DND-41 (cell line): ENCODE measurements around the gene BRIP1.

ENCODE experiments used
- CTCF ChIP-seq: IDR thresholded peaks from 2 replicates; pipeline ENCODE4 v1.5.1; 2012; ENCODE audit warnings: borderline replicate concordance, low read length, moderate library complexity, mild to moderate bottlenecking; ENCODE audit not compliant: poor library complexity, severe bottlenecking; ENCODE audit errors: extremely low read depth
- EZH2 ChIP-seq: IDR thresholded peaks from 3 replicates; pipeline ENCODE4 v1.6.1; 2012; ENCODE audit warnings: borderline replicate concordance, low read depth, mild to moderate bottlenecking, moderate library complexity, low read length, inconsistent platforms; ENCODE audit not compliant: severe bottlenecking

DNA sequence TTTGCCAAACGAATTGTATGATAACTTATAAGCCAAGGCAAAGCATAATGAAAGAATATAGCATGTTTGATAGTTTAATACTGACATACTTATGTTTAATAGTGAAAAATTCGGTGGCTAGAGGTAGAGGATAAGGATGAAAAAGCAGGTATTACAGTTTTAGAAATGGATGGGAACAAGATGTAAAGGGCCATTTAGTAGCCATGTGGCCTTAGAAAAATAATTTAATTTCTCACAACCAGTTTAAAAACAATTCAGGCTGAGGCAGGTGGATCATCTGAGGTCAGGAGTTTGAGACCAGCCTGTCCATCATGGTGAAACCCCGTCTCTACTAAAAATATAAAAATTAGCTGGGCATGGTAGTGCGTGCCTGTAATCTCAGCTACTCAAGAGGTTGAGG, 152.8 kb downstream of the BRIP1 start:
- TF ChIP-seq CTCF, result no peak
- no peak for TF ChIP-seq EZH2
